K562 treated with DMSO at 1 percent for 12 hours (cell line): ENCODE data around the gene ZNF839. TPM values are rescaled to one million over a fixed set of nuclear protein-coding genes. Genes with fewer than 3 reads are reported as not detected.

Experiments used
- total RNA-seq: library from RNA; unstranded; fragments of 300-600 nt; gene quantifications from 2 replicates; pipeline ENCODE4 v1.2.3, GENCODE V29; 2022; ENCODE audit not compliant: insufficient read depth

The ZNF839 gene
- total RNA-seq: 4.1 and 7.4 TPM in 2 replicates

GRCh38 chr14:102319351-102320032 is at the start of gene ZNF839:
Gene ZNF839 (plus strand): TSS chr14:102319746. CDS start chr14:102319766, 20 bp downstream.

GRCh38 chr14:102304611-102305506 is 14.7 kb upstream of the ZNF839 start, which contains the start of gene MOK:
Gene MOK (minus strand): TSS chr14:102305164. CDS start chr14:102304968, 196 bp downstream.

GRCh38 chr14:102362545-102363181 is 43.1 kb downstream of the ZNF839 start, which contains the start of the genes CINP and TECPR2:
Gene CINP (minus strand): TSS chr14:102362890. CDS start chr14:102362851, 39 bp downstream.
Gene TECPR2 (plus strand): TSS chr14:102362941. CDS start chr14:102376722, 13,781 bp downstream.

Other genes starting within 250 kb of the ZNF839 start
- gene HSP90AA1, start 232.7 kb upstream of the ZNF839 start, total RNA-seq: 409 and 494 TPM in 2 replicates
- gene WDR20, start 179.8 kb upstream of the ZNF839 start, total RNA-seq: 6.8 and 9.9 TPM in 2 replicates
- 6.0 and 8.9 TPM in 2 replicates for gene MOK, start 14.6 kb upstream of the ZNF839 start, total RNA-seq
- gene CINP, start 43.1 kb downstream of the ZNF839 start, total RNA-seq: 42.9 and 43.3 TPM in 2 replicates
- gene TECPR2, start 43.2 kb downstream of the ZNF839 start, total RNA-seq: 1.7 and 5.6 TPM in 2 replicates
- 53.1 and 72.9 TPM in 2 replicates for gene ANKRD9, start 190.0 kb downstream of the ZNF839 start, total RNA-seq